Measurements from ENCODE around the gene NRARP.
A peak's percentile ranks its signal among the peaks of the same experiment; 100 is the strongest.

The NRARP gene

DNA sequence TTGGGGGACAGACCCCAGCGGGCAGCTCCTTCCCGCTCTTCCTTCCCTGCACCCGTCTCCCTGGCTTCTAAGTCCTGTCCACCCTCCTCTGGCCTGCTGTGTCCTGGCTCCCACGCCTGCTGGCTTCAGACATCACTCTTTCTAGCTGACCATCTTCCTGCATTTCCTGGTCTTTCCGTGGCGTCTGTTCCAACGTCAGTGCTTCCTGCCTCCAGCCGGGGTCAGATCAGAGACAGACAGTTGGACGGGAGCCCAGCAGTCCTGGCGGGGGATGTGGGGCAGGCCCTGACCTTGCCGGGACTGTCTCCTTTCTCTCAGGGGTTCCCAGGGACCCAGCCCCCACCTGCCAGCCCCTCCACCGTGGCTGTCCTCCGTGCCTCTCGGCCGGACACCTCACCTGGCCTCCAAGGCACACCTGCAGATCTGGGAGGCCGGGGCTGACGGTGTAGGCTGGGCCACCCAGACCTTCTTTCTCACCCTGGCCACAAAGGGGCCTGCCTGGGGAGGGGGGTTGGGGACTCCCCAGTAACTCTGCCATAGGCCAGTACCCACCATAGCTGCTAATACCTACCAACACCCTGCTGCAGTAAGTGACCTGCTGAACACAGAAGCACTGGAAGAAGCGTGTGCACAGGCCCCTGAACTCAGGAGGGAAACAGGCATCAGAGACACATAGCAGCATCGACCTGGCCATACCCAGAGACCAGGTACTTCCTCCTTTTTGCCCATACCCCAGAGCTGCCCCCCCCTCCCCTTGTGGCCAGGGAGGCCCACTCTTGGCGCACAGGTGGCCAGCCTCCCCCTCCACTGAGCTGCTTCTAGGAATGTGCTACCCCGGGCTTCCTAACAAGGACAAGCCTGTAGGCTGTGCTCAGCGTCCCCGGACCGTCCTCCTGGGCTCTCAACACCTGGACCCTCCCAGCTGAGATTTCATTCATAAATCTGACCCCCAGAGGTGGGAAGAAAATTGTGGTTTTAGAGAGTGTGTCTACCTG is 5.1 kb downstream of the NRARP start:
- H3K79me2 ChIP-seq, result no peaks in the 10 kb centered on the region
- no peak for TF ChIP-seq CTCF (IDR thresholded peaks at IDR 0.05)
- H3K27me3 ChIP-seq (ENCODE audit: control insufficient read depth, insufficient read depth, low read length), result no peaks in the 10 kb centered on the region
- peak overlapping the region; percentile 34 for H3K4me3 ChIP-seq (ENCODE audit: low read depth, low read length)
- H3K4me1 ChIP-seq, result no peaks in the 10 kb centered on the region
- peak overlapping the region; percentile 12 for H3K4me2 ChIP-seq (ENCODE audit: low read length)
- H3K9me3 ChIP-seq (ENCODE audit: control insufficient read depth, low read length), result no peaks in the 10 kb centered on the region
- H3K36me3 ChIP-seq (ENCODE audit: control insufficient read depth, insufficient read depth, low read length), result no peaks in the 10 kb centered on the region
- no peak overlapping the region for H2AFZ ChIP-seq
- H3K27ac ChIP-seq, result peak overlapping the region; percentile 68
- no peak overlapping the region for H3K9ac ChIP-seq

GRCh38 chr9:137295849-137296669 is 6.0 kb downstream of the NRARP start:
- no peak overlapping the region for H2AFZ ChIP-seq
- no peaks in the 10 kb centered on the region for H3K4me1 ChIP-seq
- no peaks in the 10 kb centered on the region for H3K36me3 ChIP-seq (ENCODE audit: control insufficient read depth, insufficient read depth, low read length)
- no peaks in the 10 kb centered on the region for H3K79me2 ChIP-seq
- peak overlapping the region; percentile 34 for H3K4me3 ChIP-seq (ENCODE audit: low read depth, low read length)
- H3K9ac ChIP-seq, result no peak overlapping the region
- no peaks in the 10 kb centered on the region for H3K27me3 ChIP-seq (ENCODE audit: control insufficient read depth, insufficient read depth, low read length)
- peak overlapping the region; percentile 68 for H3K27ac ChIP-seq
- peak overlapping the region; percentile 12 for H3K4me2 ChIP-seq (ENCODE audit: low read length)
- no peaks in the 10 kb centered on the region for H3K9me3 ChIP-seq (ENCODE audit: control insufficient read depth, low read length)
- TF ChIP-seq CTCF (IDR thresholded peaks at IDR 0.05), result no peak

GRCh38 chr9:137295238-137295811 is 6.7 kb downstream of the NRARP start:
- H3K9ac ChIP-seq, result no peak overlapping the region
- no peaks in the 10 kb centered on the region for H3K79me2 ChIP-seq
- H3K27ac ChIP-seq, result no peak overlapping the region
- no peaks in the 10 kb centered on the region for H3K9me3 ChIP-seq (ENCODE audit: control insufficient read depth, low read length)
- no peaks in the 10 kb centered on the region for H3K4me1 ChIP-seq
- no peak overlapping the region for H3K4me3 ChIP-seq (ENCODE audit: low read depth, low read length)
- H3K27me3 ChIP-seq (ENCODE audit: control insufficient read depth, insufficient read depth, low read length), result no peaks in the 10 kb centered on the region
- H3K36me3 ChIP-seq (ENCODE audit: control insufficient read depth, insufficient read depth, low read length), result no peaks in the 10 kb centered on the region
- no peak for TF ChIP-seq CTCF (IDR thresholded peaks at IDR 0.05)
- H2AFZ ChIP-seq, result no peak overlapping the region
- no peak overlapping the region for H3K4me2 ChIP-seq (ENCODE audit: low read length)

GRCh38 chr9:137294681-137295237 is 7.3 kb downstream of the NRARP start:
- peak; percentile 9 for TF ChIP-seq CTCF (IDR thresholded peaks at IDR 0.05)
- H3K9me3 ChIP-seq (ENCODE audit: control insufficient read depth, low read length), result no peaks in the 10 kb centered on the region
- H3K36me3 ChIP-seq (ENCODE audit: control insufficient read depth, insufficient read depth, low read length), result no peaks in the 10 kb centered on the region
- H3K4me3 ChIP-seq (ENCODE audit: low read depth, low read length), result no peak overlapping the region
- no peaks in the 10 kb centered on the region for H3K27me3 ChIP-seq (ENCODE audit: control insufficient read depth, insufficient read depth, low read length)
- H3K9ac ChIP-seq, result no peak overlapping the region
- H3K4me1 ChIP-seq, result no peaks in the 10 kb centered on the region
- H3K79me2 ChIP-seq, result no peaks in the 10 kb centered on the region
- H3K4me2 ChIP-seq (ENCODE audit: low read length), result no peak overlapping the region
- H2AFZ ChIP-seq, result peak overlapping the region; percentile 33
- H3K27ac ChIP-seq, result no peak overlapping the region

Data from parathyroid adenoma (tissue), 2 donors.